ENCODE measurements around the gene SOWAHB.

Gene SOWAHB

DNA sequence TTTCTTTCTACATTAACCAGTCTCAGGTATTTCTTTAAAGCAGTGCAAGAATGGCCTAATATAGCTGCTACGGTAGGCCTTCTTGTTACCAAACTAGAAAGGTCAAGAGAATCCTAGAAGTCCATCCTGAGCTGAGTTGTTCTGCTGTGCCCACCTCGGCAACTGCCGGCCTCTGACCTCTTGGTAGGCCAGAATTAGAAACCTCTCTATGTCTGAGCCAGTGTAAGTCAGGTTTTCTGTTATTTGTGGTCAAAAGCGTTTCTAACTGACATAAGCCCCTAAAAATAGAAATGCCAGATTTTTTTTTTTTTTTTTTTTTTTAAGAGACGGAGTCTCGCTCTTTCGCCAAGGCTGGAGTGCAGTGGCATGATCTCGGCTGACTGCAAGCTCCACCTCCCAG is 43.1 kb downstream of the SOWAHB start:
- H3K27ac ChIP-seq (replicated peaks; ENCODE audit: low read length), result no peak overlapping the region
- H4K91ac ChIP-seq (ENCODE audit: low read depth, low read length, poor library complexity), result no peak overlapping the region
- H3K9me3 ChIP-seq (replicated peaks in 1 of 2; ENCODE audit: control insufficient read depth in 2 of 2, insufficient read depth in 1 of 2, low read depth in 1 of 2, low read length in 2 of 2), result peaks cover 0 to 3% of the 10 kb centered on the region in 2 donors
- H3K36me3 ChIP-seq (replicated peaks in 1 of 2; ENCODE audit: control insufficient read depth in 2 of 2, insufficient read depth in 2 of 2, low read length in 2 of 2), result no peaks in the 10 kb centered on the region
- no peak overlapping the region for H3K23ac ChIP-seq (ENCODE audit: low read depth, low read length, poor library complexity)
- H2BK12ac ChIP-seq (ENCODE audit: low read length), result no peak overlapping the region
- no peak overlapping the region for H4K8ac ChIP-seq (ENCODE audit: low read depth, low read length)
- no peaks in the 10 kb centered on the region for H3K79me1 ChIP-seq (ENCODE audit: low read depth, low read length)
- no peak overlapping the region for H3K4me2 ChIP-seq (ENCODE audit: insufficient read depth, low read length, poor library complexity, severe bottlenecking)
- H3K9ac ChIP-seq (ENCODE audit: low read depth, low read length, poor library complexity), result no peak overlapping the region
- peaks cover 3 to 21% of the 10 kb centered on the region in 2 donors for H3K4me1 ChIP-seq (ENCODE audit: control insufficient read depth in 2 of 2, insufficient read depth in 1 of 2, low read depth in 1 of 2, low read length in 2 of 2)
- WGBS, 2 donors (ENCODE audit: extremely low coverage in 2 of 2, insufficient read length in 2 of 2, insufficient replicate concordance in 1 of 2), result no CpG with 5 or more reads among the region's 8 CpGs
- H2BK120ac ChIP-seq (ENCODE audit: low read depth, low read length), result no peak overlapping the region
- H2BK15ac ChIP-seq (ENCODE audit: low read length), result no peak overlapping the region
- H3K14ac ChIP-seq (ENCODE audit: low read length), result no peak overlapping the region
- no peak overlapping the region for H2AK5ac ChIP-seq (ENCODE audit: low read depth, low read length)
- no peak overlapping the region for H2BK5ac ChIP-seq (ENCODE audit: low read length)
- H3K4ac ChIP-seq (ENCODE audit: low read length), result no peak overlapping the region
- H3K18ac ChIP-seq (ENCODE audit: low read length), result no peak overlapping the region
- no peak overlapping the region for H3K4me3 ChIP-seq (ENCODE audit: low read length in 2 of 2)
- DNase-seq (ENCODE audit: low spot score), result no peak
- no peak overlapping the region for H2AFZ ChIP-seq (ENCODE audit: low read length)
- H3K27me3 ChIP-seq (ENCODE audit: control insufficient read depth in 3 of 3, insufficient read depth in 3 of 3, low read depth in 1 of 3, low read length in 3 of 3), result peaks cover 0 to 23% (median 0%) of the 10 kb centered on the region in 3 experiments

DNA sequence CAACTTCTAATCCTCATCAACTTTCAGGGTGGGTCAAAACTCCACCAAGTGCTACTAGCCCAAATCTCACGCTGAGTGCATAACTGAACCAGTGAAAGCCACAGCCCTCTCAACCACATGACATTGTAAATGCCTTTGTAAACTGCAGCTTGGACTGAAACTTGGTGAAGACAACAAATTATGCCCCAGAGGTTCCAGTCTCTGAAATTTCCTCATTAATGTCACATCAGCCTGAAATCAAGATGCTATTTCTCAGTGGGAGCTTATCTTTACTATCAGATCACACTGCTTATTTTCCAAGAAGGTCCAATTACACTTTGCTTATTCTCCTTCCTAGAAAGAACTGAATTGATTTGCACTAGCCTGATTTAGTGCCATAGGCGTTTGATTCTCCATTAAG is 46.6 kb downstream of the SOWAHB start:
- WGBS, 2 donors (ENCODE audit: extremely low coverage in 2 of 2, insufficient read length in 2 of 2, insufficient replicate concordance in 1 of 2), result no CpG with 5 or more reads among the region's 2 CpGs
- Histone ChIP-seq H2BK15ac (ENCODE audit: low read length) (no peak overlapping the region), H2BK120ac (ENCODE audit: low read depth, low read length) (no peak overlapping the region), H3K14ac (ENCODE audit: low read length) (no peak overlapping the region), H2BK12ac (ENCODE audit: low read length) (no peak overlapping the region), H4K8ac (ENCODE audit: low read depth, low read length) (no peak overlapping the region), H3K18ac (ENCODE audit: low read length) (no peak overlapping the region), H2BK5ac (ENCODE audit: low read length) (no peak overlapping the region), H3K23ac (ENCODE audit: low read depth, low read length, poor library complexity) (no peak overlapping the region), H3K4me1 (ENCODE audit: control insufficient read depth in 2 of 2, insufficient read depth in 1 of 2, low read depth in 1 of 2, low read length in 2 of 2) (peaks cover under 1 to 8% of the 10 kb centered on the region in 2 donors), H2AK5ac (ENCODE audit: low read depth, low read length) (no peak overlapping the region), H3K4me3 (ENCODE audit: low read length in 2 of 2) (no peak overlapping the region), H2AFZ (ENCODE audit: low read length) (no peak overlapping the region), H3K4ac (ENCODE audit: low read length) (no peak overlapping the region), H3K27me3 (ENCODE audit: control insufficient read depth in 3 of 3, insufficient read depth in 3 of 3, low read depth in 1 of 3, low read length in 3 of 3) (peaks cover 0 to 22% (median 0%) of the 10 kb centered on the region in 3 experiments), H3K4me2 (ENCODE audit: insufficient read depth, low read length, poor library complexity, severe bottlenecking) (no peak overlapping the region), H3K9me3 (replicated peaks in 1 of 2; ENCODE audit: control insufficient read depth in 2 of 2, insufficient read depth in 1 of 2, low read depth in 1 of 2, low read length in 2 of 2) (peaks cover 0 to 3% of the 10 kb centered on the region in 2 donors), H3K79me1 (ENCODE audit: low read depth, low read length) (no peaks in the 10 kb centered on the region), H4K91ac (ENCODE audit: low read depth, low read length, poor library complexity) (no peak overlapping the region), H3K27ac (replicated peaks; ENCODE audit: low read length) (no peak overlapping the region), H3K9ac (ENCODE audit: low read depth, low read length, poor library complexity) (no peak overlapping the region), H3K36me3 (replicated peaks in 1 of 2; ENCODE audit: control insufficient read depth in 2 of 2, insufficient read depth in 2 of 2, low read length in 2 of 2) (no peaks in the 10 kb centered on the region)
- DNase-seq (ENCODE audit: low spot score), result no peak

DNA sequence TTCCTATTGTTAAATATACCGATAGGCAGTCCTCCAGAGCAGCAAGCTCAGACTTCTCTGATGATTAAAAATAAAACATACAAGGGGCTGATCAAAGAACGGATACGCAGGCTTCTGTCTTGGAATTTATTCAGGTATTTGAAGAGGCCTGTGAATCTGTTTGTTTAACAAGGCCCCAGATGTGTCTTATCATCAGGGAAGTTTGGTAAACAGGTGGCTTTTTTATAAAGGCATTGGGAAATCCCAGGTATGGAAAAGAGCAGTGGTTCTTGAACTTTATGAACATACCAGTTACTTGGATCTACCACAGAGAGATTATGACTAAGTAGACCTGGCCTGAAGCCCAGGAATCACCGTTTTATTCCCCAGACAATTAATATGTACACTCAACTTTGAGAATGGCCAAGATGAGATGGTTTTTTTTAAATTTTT is 47.9 kb downstream of the SOWAHB start:
- WGBS, 2 donors (ENCODE audit: extremely low coverage in 2 of 2, insufficient read length in 2 of 2, insufficient replicate concordance in 1 of 2), result no CpG with 5 or more reads among the region's 4 CpGs
- no peak overlapping the region for H2BK120ac ChIP-seq (ENCODE audit: low read depth, low read length)
- no peak overlapping the region for H2BK12ac ChIP-seq (ENCODE audit: low read length)

More for the DNA sequence above, 47.9 kb downstream of the SOWAHB start:
- Histone ChIP-seq H3K36me3 (replicated peaks in 1 of 2; ENCODE audit: control insufficient read depth in 2 of 2, insufficient read depth in 2 of 2, low read length in 2 of 2) (no peaks in the 10 kb centered on the region), H3K4me3 (ENCODE audit: low read length in 2 of 2) (no peak overlapping the region), H3K4me1 (ENCODE audit: control insufficient read depth in 2 of 2, insufficient read depth in 1 of 2, low read depth in 1 of 2, low read length in 2 of 2) (no peaks in the 10 kb centered on the region), H4K8ac (ENCODE audit: low read depth, low read length) (no peak overlapping the region), H3K23ac (ENCODE audit: low read depth, low read length, poor library complexity) (no peak overlapping the region), H2AK5ac (ENCODE audit: low read depth, low read length) (no peak overlapping the region), H2BK5ac (ENCODE audit: low read length) (no peak overlapping the region), H2AFZ (ENCODE audit: low read length) (no peak overlapping the region), H3K4me2 (ENCODE audit: insufficient read depth, low read length, poor library complexity, severe bottlenecking) (no peak overlapping the region), H2BK15ac (ENCODE audit: low read length) (no peak overlapping the region), H4K91ac (ENCODE audit: low read depth, low read length, poor library complexity) (no peak overlapping the region), H3K18ac (ENCODE audit: low read length) (no peak overlapping the region), H3K9me3 (replicated peaks in 1 of 2; ENCODE audit: control insufficient read depth in 2 of 2, insufficient read depth in 1 of 2, low read depth in 1 of 2, low read length in 2 of 2) (peaks cover 0 to 3% of the 10 kb centered on the region in 2 donors), H3K27me3 (ENCODE audit: control insufficient read depth in 3 of 3, insufficient read depth in 3 of 3, low read depth in 1 of 3, low read length in 3 of 3) (peaks cover 0 to 29% (median 0%) of the 10 kb centered on the region in 3 experiments), H3K14ac (ENCODE audit: low read length) (no peak overlapping the region), H3K4ac (ENCODE audit: low read length) (no peak overlapping the region), H3K27ac (replicated peaks; ENCODE audit: low read length) (no peak overlapping the region), H3K9ac (ENCODE audit: low read depth, low read length, poor library complexity) (no peak overlapping the region), H3K79me1 (ENCODE audit: low read depth, low read length) (no peaks in the 10 kb centered on the region)
- DNase-seq (ENCODE audit: low spot score), result no peak

Data from neuronal stem cell (in vitro differentiated cells).